NT2/D1 (cell line): ENCODE data around the gene RIBC2.
"Not testable (repeated sequence)": the region's sequence is repeated elsewhere in the genome, so short reads cannot be mapped to it uniquely, and the experiment has no call there.

Experiments
- DNase-seq: peaks from one replicate; pipeline ENCODE4 v3.0.0-alpha.2; 2011; ENCODE audit warnings: low read depth, low spot score
- H3K27me3 ChIP-seq: 2 replicates; pipeline ENCODE4 v1.6.0; 2011; ENCODE audit warnings: mild to moderate bottlenecking; ENCODE audit not compliant: insufficient read length, insufficient read depth
- H3K36me3 ChIP-seq: 2 replicates; pipeline ENCODE4 v1.6.1; 2011; ENCODE audit warnings: mild to moderate bottlenecking, low read length, mixed read lengths; ENCODE audit not compliant: insufficient read depth, insufficient read length
- H3K4me1 ChIP-seq: 2 replicates; pipeline ENCODE4 v1.5.1; 2011; ENCODE audit not compliant: insufficient read depth, insufficient read length
- H3K4me3 ChIP-seq: 2 replicates; pipeline ENCODE4 v1.5.1; 2011; ENCODE audit warnings: low read depth; ENCODE audit not compliant: insufficient read length
- H3K9ac ChIP-seq: 2 replicates; pipeline ENCODE4 v1.6.0; 2011; ENCODE audit warnings: low read depth; ENCODE audit not compliant: insufficient read length
- H3K9me3 ChIP-seq: 2 replicates; pipeline ENCODE4 v1.5.1; 2011; ENCODE audit warnings: mild to moderate bottlenecking, low read length; ENCODE audit not compliant: insufficient read depth
- SUZ12 ChIP-seq: IDR thresholded peaks from 2 replicates; pipeline ENCODE4 v1.6.1; 2011; ENCODE audit not compliant: insufficient read length, insufficient read depth; ENCODE audit errors: extremely low read depth
- YY1 ChIP-seq: IDR thresholded peaks from 2 replicates; pipeline ENCODE4 v1.6.1; 2011; ENCODE audit not compliant: insufficient read length, insufficient read depth
- ZNF274 ChIP-seq: IDR thresholded peaks from 2 replicates; pipeline ENCODE4 v1.6.1; 2011; ENCODE audit warnings: mild to moderate bottlenecking, low read depth, low read length

The RIBC2 gene

GRCh38 chr22:45413368-45414211 is at the start of gene RIBC2, which contains the start of gene SMC1B:
Gene RIBC2 (plus strand): TSS chr22:45413693. CDS start chr22:45413887, 194 bp downstream.
Gene SMC1B (minus strand): TSS chr22:45413599. CDS start chr22:45413567, 32 bp downstream.
- Histone ChIP-seq H3K9me3 (peaks cover 10% of the 10 kb centered on the region; the same call in 1 of the 2 replicates), H3K36me3 (peaks cover 4% of the 10 kb centered on the region), H3K9ac (peak within 1 kb of the TSS; percentile 80), H3K27me3 (peaks cover 13% of the 10 kb centered on the region), H3K4me3 (peak within 1 kb of the TSS; percentile 35), H3K4me1 (no peaks in the 10 kb centered on the region)
- peak; percentile 58 for DNase-seq
- TF ChIP-seq YY1 (no peak), ZNF274 (no peak), SUZ12 (no peak)

- H3K9me3 ChIP-seq: no peaks in the 10 kb centered on the region; the same call in 1 of the 2 replicates
- H3K9ac ChIP-seq: no peak overlapping the region
- H3K4me1 ChIP-seq: no peaks in the 10 kb centered on the region
- no peaks in the 10 kb centered on the region for H3K27me3 ChIP-seq
- DNase-seq: no peak
- H3K4me3 ChIP-seq: no peak overlapping the region
- TF ChIP-seq YY1 (no peak), SUZ12 (no peak), ZNF274 (no peak)
- H3K36me3 ChIP-seq: no peaks in the 10 kb centered on the region
These were observed 46.8 kb upstream of the RIBC2 start for GRCh38 chr22:45366713-45367112.

- not testable (repeated sequence) for H3K27me3 ChIP-seq, H3K4me1 ChIP-seq, DNase-seq, H3K4me3 ChIP-seq, H3K9me3 ChIP-seq, H3K36me3 ChIP-seq, H3K9ac ChIP-seq
These were observed 39.9 kb upstream of the RIBC2 start for GRCh38 chr22:45373592-45373991.

- DNase-seq: no peak
- H3K9ac ChIP-seq: no peak overlapping the region
- TF ChIP-seq SUZ12 (no peak), YY1 (no peak), ZNF274 (no peak)
- no peaks in the 10 kb centered on the region for H3K27me3 ChIP-seq
- H3K4me1 ChIP-seq: no peaks in the 10 kb centered on the region
- H3K9me3 ChIP-seq: peaks cover 10% of the 10 kb centered on the region; the same call in 1 of the 2 replicates
- H3K36me3 ChIP-seq: no peaks in the 10 kb centered on the region
- no peak overlapping the region for H3K4me3 ChIP-seq
These were observed 37.5 kb upstream of the RIBC2 start for GRCh38 chr22:45376009-45376408.

GRCh38 chr22:45376703-45377102 is 36.8 kb upstream of the RIBC2 start:
- TF ChIP-seq SUZ12 (no peak), ZNF274 (no peak), YY1 (no peak)
- H3K4me3 ChIP-seq: no peak overlapping the region
- no peak for DNase-seq
- no peak overlapping the region for H3K9ac ChIP-seq
- H3K4me1 ChIP-seq: no peaks in the 10 kb centered on the region
- H3K27me3 ChIP-seq: no peaks in the 10 kb centered on the region
- no peaks in the 10 kb centered on the region for H3K36me3 ChIP-seq
- peaks cover 10% of the 10 kb centered on the region; the same call in 1 of the 2 replicates for H3K9me3 ChIP-seq

GRCh38 chr22:45381348-45381747 is 32.1 kb upstream of the RIBC2 start:
- Histone ChIP-seq H3K27me3 (no peaks in the 10 kb centered on the region), H3K4me1 (no peaks in the 10 kb centered on the region), H3K4me3 (no peak overlapping the region), H3K9ac (no peak overlapping the region), H3K9me3 (no peaks in the 10 kb centered on the region), H3K36me3 (no peaks in the 10 kb centered on the region)
- no peak for DNase-seq
- no peak for TF ChIP-seq YY1
- no peak for TF ChIP-seq ZNF274
- TF ChIP-seq SUZ12: no peak

- no peaks in the 10 kb centered on the region for H3K4me1 ChIP-seq
- no peak for DNase-seq
- no peaks in the 10 kb centered on the region for H3K9me3 ChIP-seq
- H3K27me3 ChIP-seq: no peaks in the 10 kb centered on the region
- H3K9ac ChIP-seq: no peak overlapping the region
- H3K4me3 ChIP-seq: no peak overlapping the region
- TF ChIP-seq YY1 (no peak), SUZ12 (no peak), ZNF274 (no peak)
- H3K36me3 ChIP-seq: no peaks in the 10 kb centered on the region
These were observed 23.9 kb upstream of the RIBC2 start for GRCh38 chr22:45389546-45389945.
